Esophagus squamous epithelium (tissue), 5 donors: ENCODE measurements around the gene RILPL1. TPM values are rescaled to one million over a fixed set of nuclear protein-coding genes. Genes with fewer than 3 reads are reported as not detected.

Experiments
- DNase-seq: peaks from one replicate; lab custom pipeline; 2025; lab: John Stamatoyannopoulos, UW
- H3K27ac ChIP-seq, 4 donors: fragments of 200-600 bp; sonication (generic); one replicate each; pipeline ENCODE4 v1.5.1; 2016 to 2019; ENCODE audit warnings: mild to moderate bottlenecking in 1 of 4
- H3K27me3 ChIP-seq, 4 donors: fragments of 200-600 bp; sonication (generic); 1 replicate in 3 of 4; 2 replicates in 1 of 4; pipeline versions ENCODE4 v1.5.1 to v1.6.0; 2017 to 2021; ENCODE audit warnings: antibody characterized with exemption in 1 of 4
- H3K36me3 ChIP-seq, 3 donors: fragments of 200-600 bp; sonication (generic); one replicate each; pipeline ENCODE4 v1.5.1; 2016 to 2019
- H3K4me1 ChIP-seq, 3 donors: fragments of 200-600 bp; sonication (generic); one replicate each; pipeline ENCODE4 v1.5.1; 2017 to 2019
- H3K4me3 ChIP-seq, 4 donors: fragments of 200-600 bp; sonication (generic); 1 replicate in 3 of 4; 2 replicates in 1 of 4; pipeline ENCODE4 v1.5.1; 2016 to 2019; ENCODE audit warnings: mild to moderate bottlenecking in 2 of 4, moderate library complexity in 1 of 4
- H3K9me3 ChIP-seq, 3 donors: fragments of 200-600 bp; sonication (generic); one replicate each; pipeline ENCODE4 v1.5.1; 2016 to 2019
- POLR2A ChIP-seq, 4 donors: fragments of 450-650 bp; IDR thresholded peaks; one replicate each; pipeline ENCODE4 v1.6.1; 2017; ENCODE audit warnings: antibody characterized with exemption in 4 of 4, mild to moderate bottlenecking in 4 of 4, moderate library complexity in 3 of 4
- whole genome bisulfite sequencing, 2 donors: methylation state at CpG; one replicate each; pipeline ENCODE4 v1.1.5; 2018; 5-methylcytosine and 5-hydroxymethylcytosine counted together
- intact Hi-C: fragments of 100-400 bp; cut with DNase I; formaldehyde crosslinking; loops from one replicate; pipeline ENCODE4 v1.15.0; 2022
- total RNA-seq, 4 donors: library from RNA; depleted of rRNA; stranded (reverse); fragments of >200 nt; gene quantifications; one replicate each; pipeline ENCODE4 v1.1.0, GENCODE V29; 2016
- TF ChIP-seq, protein P1 (sequence below), 6 experiments: fragments of 450-650 bp in 4 of 6; fragments of 200-600 bp in 2 of 6; sonication (generic) in 2 of 6; IDR thresholded peaks; one replicate each; pipeline ENCODE4 v1.5.1; 2016 to 2019; ENCODE audit warnings: antibody characterized with exemption in 6 of 6, mild to moderate bottlenecking in 4 of 6, moderate library complexity in 4 of 6
- donor health status: DM: yes; HTN: yes; CAD: no.

Gene RILPL1
- total RNA-seq, 4 donors from 2014 or later = 4.6 to 14.5 (median 7.0) TPM

DNA sequence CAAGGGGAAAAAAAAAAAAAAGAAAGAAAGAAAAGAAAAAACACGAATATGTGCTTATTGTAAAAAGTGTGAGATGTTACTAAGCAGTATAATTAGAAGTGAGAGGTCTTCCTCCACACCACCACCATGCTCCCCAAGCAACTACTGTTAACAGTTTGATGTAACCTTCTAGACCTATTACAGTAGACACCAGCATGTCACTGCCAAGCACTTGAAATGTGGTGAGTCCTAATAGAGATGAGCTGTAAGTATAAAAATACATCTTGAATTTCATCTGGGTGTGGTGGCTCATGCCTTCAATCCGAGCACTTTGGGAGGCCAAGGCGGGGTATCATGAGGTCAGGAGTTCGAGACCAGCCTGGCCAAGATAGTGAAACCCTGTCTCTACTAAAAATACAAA is 83.7 kb downstream of the RILPL1 start:
- Histone ChIP-seq H3K9me3 (no peaks in the 10 kb centered on the region), H3K4me3 (no peak overlapping the region), H3K36me3 (no peaks in the 10 kb centered on the region), H3K4me1 (peaks cover 6 to 18% (median 15%) of the 10 kb centered on the region in 3 donors), H3K27me3 (no peaks in the 10 kb centered on the region), H3K27ac (no peak overlapping the region)
- intact Hi-C loops = no loop called here
- 80% methylated on average over 4 of the region's 4 CpGs for WGBS, 2 donors
- DNase-seq = no peak
- no peak for TF ChIP-seq POLR2A (IDR thresholded peaks at IDR 0.05)
- TF ChIP-seq, protein P1, sequence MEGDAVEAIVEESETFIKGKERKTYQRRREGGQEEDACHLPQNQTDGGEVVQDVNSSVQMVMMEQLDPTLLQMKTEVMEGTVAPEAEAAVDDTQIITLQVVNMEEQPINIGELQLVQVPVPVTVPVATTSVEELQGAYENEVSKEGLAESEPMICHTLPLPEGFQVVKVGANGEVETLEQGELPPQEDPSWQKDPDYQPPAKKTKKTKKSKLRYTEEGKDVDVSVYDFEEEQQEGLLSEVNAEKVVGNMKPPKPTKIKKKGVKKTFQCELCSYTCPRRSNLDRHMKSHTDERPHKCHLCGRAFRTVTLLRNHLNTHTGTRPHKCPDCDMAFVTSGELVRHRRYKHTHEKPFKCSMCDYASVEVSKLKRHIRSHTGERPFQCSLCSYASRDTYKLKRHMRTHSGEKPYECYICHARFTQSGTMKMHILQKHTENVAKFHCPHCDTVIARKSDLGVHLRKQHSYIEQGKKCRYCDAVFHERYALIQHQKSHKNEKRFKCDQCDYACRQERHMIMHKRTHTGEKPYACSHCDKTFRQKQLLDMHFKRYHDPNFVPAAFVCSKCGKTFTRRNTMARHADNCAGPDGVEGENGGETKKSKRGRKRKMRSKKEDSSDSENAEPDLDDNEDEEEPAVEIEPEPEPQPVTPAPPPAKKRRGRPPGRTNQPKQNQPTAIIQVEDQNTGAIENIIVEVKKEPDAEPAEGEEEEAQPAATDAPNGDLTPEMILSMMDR (IDR thresholded peaks at IDR 0.05) = no peak

DNA sequence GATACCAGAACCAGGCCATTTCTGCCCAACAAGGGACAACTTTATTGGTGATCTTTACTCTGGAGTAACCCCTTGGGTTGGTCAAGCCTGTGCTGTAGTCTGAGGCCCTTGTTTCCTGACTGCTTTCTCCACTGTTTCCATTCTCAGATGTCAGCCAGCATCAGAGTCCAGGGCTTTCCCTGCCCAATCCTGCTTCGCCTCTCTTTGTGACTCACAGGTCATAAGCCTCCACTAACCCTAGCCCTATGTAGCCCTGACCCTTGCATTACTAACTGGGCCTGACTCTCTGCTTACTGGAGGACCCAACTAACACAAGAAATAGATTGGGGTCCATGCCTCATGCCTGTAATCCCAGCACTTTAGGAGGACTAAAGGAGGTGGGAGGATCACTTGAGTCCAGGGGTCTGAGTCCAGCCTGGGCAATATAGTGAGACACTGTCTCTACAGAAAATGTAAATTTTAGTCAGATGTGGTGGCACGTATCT is 84.2 kb downstream of the RILPL1 start:
- no peak for TF ChIP-seq POLR2A (IDR thresholded peaks at IDR 0.05)
- TF ChIP-seq, protein P1 (IDR thresholded peaks at IDR 0.05) = no peak
- Histone ChIP-seq H3K9me3 (no peaks in the 10 kb centered on the region), H3K36me3 (no peaks in the 10 kb centered on the region), H3K27me3 (no peaks in the 10 kb centered on the region), H3K4me3 (no peak overlapping the region), H3K27ac (peak overlapping the region in 1 of 4 donors; percentile 38), H3K4me1 (peaks cover 6 to 24% (median 17%) of the 10 kb centered on the region in 3 donors)
- intact Hi-C loops = no loop called here
- no peak for DNase-seq
- 64 to 79% methylated on average over 2 of the region's 2 CpGs for WGBS, 2 donors

DNA sequence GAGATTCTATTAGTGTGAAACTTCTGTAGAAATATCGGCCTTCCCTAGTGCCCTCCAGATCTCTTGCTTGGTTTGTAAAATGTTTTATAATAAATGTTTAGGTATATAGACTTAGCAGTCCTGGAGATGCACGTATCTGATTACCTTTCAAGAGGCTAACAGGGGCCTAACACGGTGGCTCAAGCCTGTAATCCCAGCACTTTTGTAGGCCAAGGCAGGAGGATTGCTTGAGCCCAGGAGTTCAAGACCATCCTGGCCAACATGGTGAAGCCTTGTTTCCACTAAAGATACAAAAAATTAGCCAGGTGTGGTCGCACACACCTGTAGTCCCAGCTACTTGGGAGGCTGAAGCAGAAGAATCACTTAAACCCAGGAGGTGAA is 87.2 kb downstream of the RILPL1 start:
- Histone ChIP-seq H3K4me3 (no peak overlapping the region), H3K36me3 (no peaks in the 10 kb centered on the region), H3K27me3 (no peaks in the 10 kb centered on the region), H3K4me1 (peaks cover 6 to 24% (median 20%) of the 10 kb centered on the region in 3 donors), H3K9me3 (no peaks in the 10 kb centered on the region), H3K27ac (peak overlapping the region in 3 of 4 donors; percentile 55 to 79 (median 67))
- DNase-seq = no peak
- 61% methylated on average over 4 of the region's 4 CpGs for WGBS, 2 donors
- intact Hi-C loops = no loop called here
- TF ChIP-seq, protein P1 (IDR thresholded peaks at IDR 0.05) = no peak
- TF ChIP-seq POLR2A (IDR thresholded peaks at IDR 0.05) = no peak

DNA sequence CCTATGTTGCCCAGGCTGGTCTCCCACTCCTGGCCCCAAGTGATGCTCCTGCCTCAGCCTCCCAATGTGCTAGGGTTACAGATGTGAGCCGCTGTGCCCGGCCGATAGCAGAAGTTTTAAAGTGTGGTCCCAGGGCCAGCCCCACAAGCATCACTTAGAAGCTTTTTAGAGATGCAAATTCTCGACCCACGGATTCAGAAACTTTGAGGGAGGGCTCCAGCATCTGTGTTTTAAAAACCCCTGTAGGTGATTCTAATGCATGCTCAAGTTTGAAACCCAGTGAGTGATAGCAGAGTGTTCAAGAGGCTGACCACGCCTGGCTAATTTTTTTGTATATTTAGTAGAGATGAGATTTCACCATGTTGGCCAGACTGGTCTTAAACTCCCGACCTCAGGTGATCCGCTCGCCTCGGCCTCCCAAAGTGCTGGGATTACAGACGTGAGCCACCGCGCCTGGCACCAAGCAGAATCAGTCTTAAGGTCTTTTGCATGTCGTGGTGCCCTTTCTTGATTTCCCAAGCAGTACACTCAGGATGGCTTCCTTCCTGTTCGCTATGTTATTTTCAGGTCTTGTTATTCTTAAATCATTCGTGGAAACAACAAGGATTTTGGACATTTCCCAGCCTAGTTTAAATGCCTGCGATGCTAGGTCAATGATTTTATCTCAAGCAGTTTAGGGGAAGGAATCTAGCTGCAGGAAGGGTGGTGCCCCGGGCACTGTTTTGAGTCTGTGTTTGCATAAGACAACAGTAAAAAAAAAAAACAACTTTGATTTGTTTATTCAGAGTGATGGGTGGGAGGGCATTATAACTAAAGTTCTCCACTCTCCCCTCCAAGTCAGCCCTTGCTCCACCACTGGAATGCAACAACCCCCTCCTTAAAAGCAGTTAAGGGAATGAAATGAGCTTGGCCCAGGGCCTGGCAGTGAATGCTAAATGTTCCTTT is 87.9 kb downstream of the RILPL1 start:
- no peaks in the 10 kb centered on the region for H3K36me3 ChIP-seq
- H3K27ac ChIP-seq = peak overlapping the region in 3 of 4 donors; percentile 55 to 79 (median 67)
- intact Hi-C loops = no loop called here
- 40 to 47% methylated on average over 17 to 18 of the region's 18 CpGs for WGBS, 2 donors
- peaks cover 6 to 24% (median 20%) of the 10 kb centered on the region in 3 donors for H3K4me1 ChIP-seq
- H3K27me3 ChIP-seq = no peaks in the 10 kb centered on the region
- H3K9me3 ChIP-seq = no peaks in the 10 kb centered on the region
- peak overlapping the region in 1 of 4 donors; percentile 5 for H3K4me3 ChIP-seq
- DNase-seq = no peak
- no peak for TF ChIP-seq POLR2A (IDR thresholded peaks at IDR 0.05)
- TF ChIP-seq, protein P1 (IDR thresholded peaks at IDR 0.05) = no peak
